CD1c-positive myeloid dendritic cell (primary cell): Measurements from ENCODE around the gene BAG1.

Source experiments
- DNase-seq: peaks from one replicate; pipeline ENCODE4 v3.0.0-alpha.2; 2016; ENCODE audit errors: extremely low spot score

The BAG1 gene

DNA sequence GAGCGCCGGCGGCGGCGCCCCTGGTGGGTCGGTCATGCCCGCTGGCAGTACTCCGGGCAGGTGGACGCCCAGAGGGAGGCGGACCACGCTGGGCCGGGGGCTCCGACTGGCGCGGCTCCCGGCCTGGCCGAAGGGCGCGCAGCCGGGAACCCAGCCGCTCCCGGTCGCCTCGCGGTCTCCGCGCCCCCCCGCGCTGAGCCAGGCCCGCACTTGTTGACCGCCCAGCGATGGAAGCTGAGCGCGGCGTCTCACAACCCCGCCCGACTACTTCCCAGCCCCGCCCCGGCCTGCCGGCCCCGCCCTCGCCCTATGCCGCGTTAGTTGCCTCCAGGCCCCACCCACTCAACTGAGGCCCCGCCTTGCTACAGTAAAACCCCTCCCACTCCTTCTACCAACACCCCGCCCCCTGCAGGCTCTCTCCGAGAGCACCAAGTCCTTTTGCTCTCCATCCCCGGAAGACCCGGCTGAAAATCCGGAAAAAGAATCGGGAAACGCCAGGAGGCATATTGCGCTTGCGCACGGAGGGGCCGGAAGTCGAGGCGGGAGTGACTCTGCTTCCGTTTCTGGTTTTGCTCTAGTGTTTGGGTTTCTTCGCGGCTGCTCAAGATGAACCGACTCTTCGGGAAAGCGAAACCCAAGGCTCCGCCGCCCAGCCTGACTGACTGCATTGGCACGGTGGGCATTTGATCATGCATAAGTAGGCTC, at the start of gene BAG1, which contains the start of gene CHMP5:
BAG1 (minus strand) TSS at position 236 of the 705 bp plus-strand sequence.
CHMP5 (plus strand) TSS at position 577 of the 705 bp plus-strand sequence; CDS start at position 607, 30 bp downstream.
- peak; percentile 100 for DNase-seq

DNA sequence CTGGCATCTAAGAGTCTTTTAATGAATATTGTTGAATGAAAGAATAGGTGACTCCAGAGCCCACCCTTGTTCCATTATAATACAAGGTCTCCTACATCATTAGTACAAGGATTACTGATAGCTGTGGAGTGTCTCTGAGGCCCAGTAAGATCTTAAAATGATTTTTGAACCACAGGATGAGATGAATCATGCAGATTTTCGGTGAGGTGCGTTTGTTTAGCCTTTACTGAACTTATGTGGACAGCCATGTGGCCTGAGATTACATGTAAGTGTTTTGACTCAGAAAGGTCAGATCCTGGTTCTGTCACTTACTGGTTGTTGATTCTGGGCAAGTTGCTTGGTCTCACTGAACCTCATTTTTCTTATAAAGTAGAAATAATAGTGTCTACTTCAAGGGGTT, 47.4 kb upstream of the BAG1 start:
- DNase-seq = no peak

DNA sequence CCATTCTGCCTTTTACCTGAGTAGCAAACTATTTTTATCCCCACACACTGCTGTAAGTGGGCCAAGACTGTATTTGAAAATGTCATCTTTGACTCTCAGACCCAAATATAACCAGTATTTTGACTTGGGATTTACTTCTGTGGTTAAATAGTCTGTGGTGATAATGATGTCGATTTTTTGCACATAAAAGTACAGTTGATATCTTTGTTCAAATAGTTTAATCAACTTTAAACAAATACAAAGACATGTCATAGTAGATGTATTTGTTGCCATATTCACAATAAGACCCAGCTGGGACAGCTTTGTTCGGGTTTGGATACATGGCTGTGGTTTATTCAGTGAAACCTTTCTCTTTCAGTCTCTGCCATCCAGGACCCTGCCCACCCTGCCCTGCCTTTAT, 46.2 kb upstream of the BAG1 start:
- DNase-seq = no peak

DNA sequence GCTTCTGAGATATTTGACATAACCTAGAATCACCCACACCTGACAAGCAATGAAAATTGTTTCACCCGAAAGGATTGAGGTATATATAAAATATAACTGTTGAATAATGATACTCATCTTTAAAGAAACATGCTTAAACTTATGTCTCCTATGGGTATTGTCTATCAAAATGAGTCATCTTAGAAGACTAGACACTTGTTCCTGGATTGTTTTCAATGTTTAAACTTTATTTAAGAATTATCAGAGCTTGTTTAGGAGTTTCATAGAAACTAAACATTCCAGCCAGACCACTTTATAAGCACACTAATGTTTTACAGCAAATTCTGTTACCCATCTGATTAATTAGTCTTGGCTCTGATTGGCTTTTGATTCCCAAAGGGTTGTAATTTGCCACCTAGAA, 45.4 kb upstream of the BAG1 start:
- no peak for DNase-seq

DNA sequence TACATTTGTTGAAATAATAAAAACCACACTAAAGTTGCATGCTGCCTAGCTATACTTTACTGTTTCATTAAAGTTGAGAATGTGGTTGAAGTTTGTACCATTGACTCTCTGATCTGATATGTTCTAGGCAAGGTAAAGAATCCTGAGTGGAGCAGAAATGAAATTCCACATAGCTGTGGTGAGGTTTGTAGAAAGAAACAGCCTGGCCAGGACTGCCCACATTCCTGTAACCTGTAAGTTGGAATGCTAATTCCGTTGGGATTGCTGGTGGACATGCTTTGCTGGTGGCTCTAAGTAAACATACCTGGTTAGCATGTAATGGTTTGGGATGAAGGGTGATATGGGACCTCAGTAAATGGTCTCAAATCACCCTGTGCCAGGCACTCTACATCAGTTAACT, 42.6 kb upstream of the BAG1 start:
- no peak for DNase-seq

DNA sequence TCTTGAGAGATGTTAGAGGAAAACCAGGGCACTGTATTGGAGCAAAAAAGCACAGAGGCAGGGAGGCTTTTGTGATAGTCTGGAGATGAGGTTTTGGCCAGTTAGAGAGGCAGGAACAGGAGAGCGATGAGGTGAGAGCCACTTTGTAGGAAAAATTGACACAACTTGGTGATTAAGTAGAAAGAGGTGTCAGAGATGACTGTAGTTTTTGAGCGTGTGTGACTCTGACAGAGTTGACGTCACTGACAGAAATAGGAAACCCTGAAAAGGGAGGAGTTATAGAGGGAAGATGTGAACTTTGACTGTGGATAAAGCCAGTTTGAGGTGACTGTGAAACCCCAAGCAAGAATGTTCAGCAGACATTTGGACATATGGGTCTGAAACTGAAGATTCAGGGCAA, 41.5 kb upstream of the BAG1 start:
- no peak for DNase-seq

DNA sequence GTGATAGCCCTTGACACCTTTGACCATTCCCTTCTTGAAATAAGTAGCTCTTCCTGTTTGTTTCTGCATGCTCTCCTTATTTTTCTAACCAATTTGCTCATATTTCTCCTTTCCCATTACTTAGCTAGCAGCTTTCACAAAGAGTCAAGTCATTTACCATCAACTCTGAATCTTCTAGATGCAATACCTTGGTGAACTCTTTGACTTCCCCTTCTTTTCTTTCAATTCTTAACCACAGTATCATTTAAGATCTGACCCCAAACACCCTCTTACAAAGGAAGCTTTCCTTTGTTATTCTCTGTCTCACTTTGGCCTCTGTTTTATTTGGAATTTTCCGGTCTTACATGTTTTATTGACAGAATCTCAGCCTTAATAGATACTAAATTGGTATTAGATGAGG, 39.9 kb upstream of the BAG1 start:
- no peak for DNase-seq

DNA sequence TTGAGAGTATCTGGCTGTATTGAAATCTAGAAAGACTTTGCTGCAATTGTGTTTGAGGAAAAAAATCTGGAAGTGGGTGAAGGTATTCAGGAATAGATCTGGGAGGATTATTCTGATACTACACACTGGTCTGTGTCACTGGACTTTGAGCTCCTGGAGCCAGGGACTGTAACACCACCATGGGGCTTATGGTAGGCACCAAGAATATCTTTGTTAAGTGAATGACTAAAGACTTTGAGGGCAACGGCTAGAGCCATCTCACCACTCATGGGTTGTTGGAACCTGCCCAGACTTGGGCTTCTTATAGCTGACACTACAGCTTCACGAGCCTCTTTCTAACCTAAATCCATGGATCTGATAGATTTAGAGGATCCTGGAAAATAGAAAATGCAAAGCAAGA, 36.0 kb upstream of the BAG1 start:
- no peak for DNase-seq

DNA sequence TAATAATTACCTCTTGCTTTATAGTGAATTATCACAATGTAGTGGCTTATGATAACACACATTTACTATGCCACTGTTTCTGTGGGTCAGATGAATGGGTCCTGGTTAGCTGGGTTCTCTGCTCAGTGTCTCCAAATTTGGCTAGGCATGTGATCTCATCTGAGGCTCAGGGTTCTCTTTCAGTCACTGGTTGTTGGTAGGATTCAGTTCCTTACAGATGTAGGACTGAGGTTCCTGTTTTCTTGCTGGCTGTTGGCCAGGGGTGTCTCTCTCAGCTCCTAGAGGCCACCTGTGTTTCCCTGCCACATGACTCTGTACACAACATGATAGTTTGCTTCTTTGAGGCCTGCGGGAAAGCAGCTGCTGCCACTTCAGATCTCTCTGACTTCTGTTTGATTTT, 32.9 kb upstream of the BAG1 start:
- peak; percentile 86 for DNase-seq

DNA sequence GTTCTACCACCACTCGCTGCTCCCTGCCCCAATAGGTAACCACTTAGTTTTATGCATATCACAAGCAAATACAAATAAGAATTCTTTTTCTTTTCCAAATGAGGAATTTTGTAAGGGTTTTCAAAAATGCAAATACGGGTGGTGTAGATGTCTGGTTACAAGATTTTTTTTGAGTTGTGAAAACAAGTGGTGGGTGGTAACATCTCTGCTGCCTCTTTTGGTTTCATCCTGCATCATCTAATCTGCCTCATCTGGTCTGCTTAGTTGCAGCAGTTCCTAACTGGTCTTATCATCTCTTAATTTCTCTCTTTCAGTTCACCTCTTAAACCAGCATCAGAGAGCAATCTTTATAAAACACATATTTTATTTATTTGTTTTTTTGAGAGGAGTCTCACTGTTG, 31.1 kb upstream of the BAG1 start:
- DNase-seq = no peak

DNA sequence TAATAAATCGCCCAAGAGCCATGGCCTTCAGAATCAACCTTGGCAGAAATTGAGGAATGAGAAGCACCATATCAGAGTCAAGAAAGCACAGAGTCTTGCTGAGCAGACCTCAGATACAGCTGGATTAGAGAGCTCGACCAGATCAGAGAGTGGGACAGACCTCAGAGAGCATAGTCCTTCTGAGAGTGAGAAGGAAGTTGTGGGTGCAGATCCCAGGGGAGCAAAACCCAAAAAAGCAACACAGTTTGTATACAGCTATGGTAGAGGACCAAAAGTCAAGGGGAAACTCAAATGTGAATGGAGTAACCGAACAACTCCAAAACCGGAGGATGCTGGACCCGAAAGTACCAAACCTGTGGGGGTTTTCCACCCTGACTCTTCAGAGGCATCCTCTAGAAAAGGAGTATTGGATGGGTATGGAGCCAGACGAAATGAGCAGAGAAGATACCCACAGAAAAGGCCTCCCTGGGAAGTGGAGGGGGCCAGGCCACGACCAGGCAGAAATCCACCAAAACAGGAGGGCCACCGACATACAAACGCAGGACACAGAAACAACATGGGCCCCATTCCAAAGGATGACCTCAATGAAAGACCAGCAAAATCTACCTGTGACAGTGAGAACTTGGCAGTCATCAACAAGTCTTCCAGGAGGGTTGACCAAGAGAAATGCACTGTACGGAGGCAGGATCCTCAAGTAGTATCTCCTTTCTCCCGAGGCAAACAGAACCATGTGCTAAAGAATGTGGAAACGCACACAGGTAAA, 30.3 kb upstream of the BAG1 start:
- DNase-seq = no peak

DNA sequence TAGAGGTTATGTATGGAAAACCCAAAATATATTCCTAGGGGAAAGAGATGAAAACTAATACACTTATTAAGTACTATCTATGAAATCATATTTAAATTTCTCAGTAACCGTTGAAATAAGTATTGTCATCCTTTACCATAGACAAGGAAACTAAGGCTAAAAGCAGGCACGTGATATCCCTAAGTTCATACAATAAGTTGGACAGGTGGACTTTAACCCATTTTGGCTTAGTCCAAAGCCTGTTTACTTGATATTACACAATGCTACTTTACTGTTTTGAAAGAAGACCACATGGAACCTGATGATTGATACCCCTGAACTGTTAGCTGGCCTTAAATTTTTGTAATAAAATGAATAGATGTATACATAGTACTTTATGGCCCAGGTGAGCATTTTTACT, 29.3 kb upstream of the BAG1 start:
- no peak for DNase-seq

DNA sequence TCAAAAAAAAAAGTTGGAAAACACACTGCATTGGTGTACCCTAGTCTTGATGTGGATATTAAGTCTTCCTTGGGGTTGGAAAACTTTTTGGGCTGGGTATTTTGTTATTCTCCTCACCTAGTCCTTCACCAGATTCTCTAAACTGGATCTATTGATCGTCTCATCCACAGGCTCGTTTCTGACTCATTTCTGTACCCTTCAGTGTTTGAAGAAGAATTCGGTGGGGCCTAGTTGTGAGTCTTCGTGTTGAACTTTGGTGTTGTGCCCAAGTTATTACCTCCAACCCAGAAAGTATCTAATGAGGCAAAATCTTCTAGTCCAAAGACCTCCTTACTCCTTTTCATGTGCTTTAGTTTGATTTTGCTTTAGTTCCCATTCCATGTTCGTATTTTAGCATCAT, 27.4 kb upstream of the BAG1 start:
- DNase-seq = no peak

DNA sequence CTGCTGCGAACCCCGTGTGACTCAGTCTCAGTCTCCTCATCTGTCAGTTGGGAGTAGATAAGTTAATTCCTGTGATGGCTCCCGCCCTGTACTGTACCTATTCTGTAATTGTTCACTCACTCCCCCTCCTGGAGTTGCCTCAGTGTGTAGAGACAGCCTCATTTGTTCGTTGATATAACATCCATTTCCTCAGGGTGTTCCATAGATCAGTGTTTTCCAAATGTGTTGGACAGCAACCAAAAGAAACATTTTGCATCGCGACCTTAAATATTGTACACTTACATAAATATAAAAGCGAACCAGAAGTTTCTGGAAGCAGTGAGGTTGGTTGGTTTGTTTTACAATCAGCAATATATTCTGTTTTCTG, 26.5 kb upstream of the BAG1 start:
- DNase-seq = no peak

DNA sequence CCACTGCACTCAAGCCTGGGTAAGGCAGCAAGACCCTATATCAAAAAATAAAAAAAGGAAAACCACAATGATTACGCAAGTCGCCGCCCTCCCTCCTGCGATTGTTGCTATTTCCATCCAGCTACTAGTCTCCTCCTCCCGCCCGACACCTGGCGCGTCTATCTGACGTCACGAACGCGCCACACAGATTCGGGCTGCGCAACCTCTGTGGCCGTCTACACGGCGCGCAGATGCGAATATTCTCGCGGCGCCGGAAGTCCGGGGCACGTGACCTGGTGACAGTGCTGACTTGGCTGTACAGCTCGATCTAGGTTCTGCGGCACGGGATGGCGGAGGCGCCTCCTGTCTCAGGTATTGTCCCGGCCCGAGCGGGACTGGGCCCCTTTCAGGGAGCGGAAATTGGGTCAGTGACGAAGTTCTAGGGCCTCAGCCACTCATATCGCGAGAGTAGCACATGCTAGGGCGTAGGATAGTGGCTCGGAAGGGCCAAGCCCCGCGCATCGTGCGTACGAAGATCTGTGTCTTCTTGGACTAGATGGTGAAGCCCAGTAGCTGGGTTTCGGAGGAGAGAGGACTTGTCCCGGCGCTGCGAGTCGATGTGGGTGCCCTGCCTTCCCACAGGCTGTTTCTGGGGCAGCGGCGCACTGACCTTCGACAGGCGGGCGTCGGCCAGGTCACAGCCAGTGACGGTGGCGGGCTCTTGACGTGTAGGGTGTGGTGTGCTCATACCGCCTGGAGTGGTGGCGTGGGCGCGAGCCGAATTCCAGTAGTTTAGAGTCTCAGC, 25.9 kb upstream of the BAG1 start, which contains the start of gene NFX1:
NFX1 (plus strand) TSS at position 270 of the 784 bp plus-strand sequence; CDS start at position 327, 57 bp downstream.
- DNase-seq = peak; percentile 100

DNA sequence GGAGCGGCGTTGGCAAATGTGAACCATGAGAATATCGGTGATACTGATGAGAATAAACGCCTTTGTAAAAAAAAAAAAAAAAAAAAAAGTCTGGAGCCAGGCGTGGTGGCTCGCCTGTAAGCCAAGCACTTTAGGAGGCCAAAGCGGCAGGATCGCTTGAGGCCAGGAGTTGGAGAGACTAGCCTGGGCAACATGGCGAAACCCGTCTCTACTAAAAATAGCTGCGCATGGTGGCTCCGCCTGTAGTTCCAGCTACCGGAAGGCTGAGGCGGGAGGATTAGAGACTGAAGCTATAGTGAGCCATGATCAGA, 25.4 kb upstream of the BAG1 start:
- DNase-seq = no peak

DNA sequence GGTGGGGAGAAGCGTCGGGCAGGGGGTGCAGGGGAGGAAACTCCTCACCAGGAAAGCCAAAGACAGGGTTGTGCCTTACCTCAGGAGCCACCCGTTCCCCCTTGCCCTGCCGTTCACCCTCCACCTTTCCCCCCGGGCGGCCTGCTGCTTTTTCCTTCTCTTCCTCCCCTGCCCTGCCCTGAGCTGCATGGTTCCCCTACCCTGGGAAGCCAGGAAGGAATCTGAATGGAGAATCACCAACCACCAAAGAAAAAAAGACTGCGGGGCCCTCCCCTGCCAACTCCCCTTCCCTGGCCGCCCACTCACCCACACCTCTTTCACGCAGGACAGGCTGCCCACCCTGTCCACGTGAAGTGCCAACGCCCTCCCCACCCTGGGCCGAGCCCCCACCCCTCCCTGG, 25.0 kb upstream of the BAG1 start:
- peak; percentile 28 for DNase-seq

DNA sequence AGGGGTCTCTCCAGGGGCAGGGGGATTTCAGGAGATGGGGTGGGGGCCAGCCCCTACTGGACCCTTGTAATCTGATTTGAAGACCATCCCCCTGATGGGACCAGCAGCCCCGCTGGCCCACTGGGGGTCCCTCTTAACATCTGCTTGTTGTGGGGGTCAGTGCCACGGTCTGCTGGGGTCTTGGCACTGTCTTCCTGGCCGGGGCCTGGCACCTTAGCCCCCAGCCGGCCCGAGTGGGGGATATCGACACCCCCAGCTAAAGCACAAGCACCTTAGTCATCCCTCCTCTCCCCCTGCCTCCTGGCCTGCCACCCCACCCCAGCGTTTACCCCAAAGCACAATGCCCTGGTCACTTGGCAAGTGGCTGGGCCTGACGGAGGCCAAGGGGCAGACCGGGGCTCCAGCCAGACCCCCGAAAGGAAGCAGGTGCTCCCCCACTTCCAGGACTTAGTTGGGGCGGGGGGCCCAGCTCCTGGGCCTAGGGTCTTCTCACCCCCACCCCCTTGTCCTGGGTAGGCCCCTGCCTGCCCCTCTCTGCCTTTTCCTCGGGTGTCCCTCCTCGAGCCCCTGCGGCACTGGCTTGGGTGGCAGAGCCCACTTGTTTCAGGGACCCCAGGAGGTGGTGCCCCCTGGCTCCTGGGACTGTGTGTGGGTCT, 24.4 kb upstream of the BAG1 start:
- DNase-seq = no peak

DNA sequence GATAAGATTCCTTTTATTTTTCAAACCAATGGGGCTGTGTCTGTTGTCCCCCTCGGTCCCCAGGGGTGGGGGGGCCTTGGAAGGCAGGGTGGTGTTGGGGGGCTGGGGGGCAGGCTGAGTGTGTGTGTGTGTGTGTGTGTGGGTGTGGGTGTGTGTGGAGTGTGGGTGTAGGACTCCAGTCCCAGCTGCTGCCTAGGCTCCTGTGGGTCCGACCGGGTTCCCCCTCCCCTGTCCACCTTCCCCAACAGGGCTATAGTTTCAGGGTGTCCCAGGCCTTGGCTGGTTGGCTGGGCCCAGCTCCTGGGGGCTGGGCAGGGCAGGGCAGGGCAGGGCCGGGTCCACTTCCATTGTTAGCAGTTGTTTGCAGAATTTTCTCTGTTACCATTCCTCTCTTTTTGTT, 23.7 kb upstream of the BAG1 start:
- DNase-seq = no peak

DNA sequence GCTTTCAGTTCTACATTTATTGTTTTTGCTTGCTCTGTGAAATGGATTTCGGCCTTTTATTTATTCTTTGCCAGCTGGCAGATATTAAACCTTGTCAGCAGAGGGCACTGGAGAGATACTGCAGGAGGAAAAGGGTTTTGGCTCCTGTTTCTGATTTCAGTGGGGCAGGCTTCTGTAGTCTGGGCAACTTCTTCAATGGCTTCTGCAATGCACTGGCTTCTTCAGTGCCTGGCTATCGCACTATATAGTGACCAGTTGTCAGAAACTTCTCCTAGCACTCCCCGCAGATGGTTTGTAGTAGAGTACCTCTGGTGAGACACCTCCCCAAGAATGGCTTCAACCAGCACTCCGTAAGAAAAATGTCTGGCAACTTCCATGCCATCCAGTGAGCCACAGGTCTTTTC, 22.6 kb upstream of the BAG1 start:
- DNase-seq = peak; percentile 78

DNA sequence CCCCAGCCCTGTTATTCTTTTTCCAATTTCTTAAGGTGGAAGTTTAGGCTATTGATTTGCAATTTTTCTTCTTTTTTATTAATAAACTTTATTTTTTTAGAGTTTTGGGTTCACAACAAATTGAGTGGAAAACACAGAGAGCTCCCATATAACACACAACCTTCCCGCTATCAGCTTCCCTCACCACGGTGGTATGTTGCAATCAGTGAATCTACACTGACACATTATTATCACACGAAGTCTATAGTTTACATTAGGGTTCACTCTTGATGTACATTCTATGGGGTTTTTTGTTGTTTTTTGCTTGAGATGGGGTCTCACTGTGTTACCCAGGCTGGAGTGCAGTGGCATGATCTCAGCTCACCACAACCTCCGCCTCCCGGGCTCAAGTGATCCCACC, 21.0 kb upstream of the BAG1 start:
- DNase-seq = no peak

DNA sequence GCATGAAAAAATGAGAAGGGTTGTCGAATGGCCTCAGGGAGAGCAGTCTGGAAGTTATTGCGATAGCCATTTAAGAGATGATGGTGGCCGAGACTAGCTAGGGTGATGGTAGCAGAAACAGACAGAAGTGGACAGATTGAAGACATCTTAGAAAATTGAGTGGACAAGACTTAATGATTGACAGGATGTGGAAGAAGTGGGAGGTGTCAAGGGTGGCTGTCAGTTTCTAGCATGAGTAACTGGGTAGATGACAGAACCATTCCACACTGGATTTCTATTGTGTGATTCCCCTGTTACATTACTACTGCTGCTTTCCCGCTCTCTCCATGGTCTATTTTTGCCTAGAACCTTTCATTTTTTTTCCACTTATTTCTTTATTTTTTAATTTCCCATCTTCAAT, 13.0 kb upstream of the BAG1 start:
- no peak for DNase-seq
